ENCODE data around the gene ZSCAN20. TPM values are rescaled to one million over a fixed set of nuclear protein-coding genes. Genes with fewer than 3 reads are reported as not detected.
A peak's percentile ranks its signal among the peaks of the same experiment; 100 is the strongest.

Gene ZSCAN20
- total RNA-seq, 6 donors from 2014 or later, result 2.2 to 5.6 (median 4.8) TPM

GRCh38 chr1:33433509-33434362 lies 38.7 kb upstream of the ZSCAN20 start:
- ATAC-seq (ENCODE audit: low FRiP score in 2 of 2) (peak; percentile 65 to 75), DNase-seq (peak in 1 of 2 donors; percentile 57)
- peaks cover 14 to 35% (median 25%) of the 10 kb centered on the region in 4 donors for H3K4me1 ChIP-seq
- H3K36me3 ChIP-seq, result no peaks in the 10 kb centered on the region
- H3K27me3 ChIP-seq, result peaks cover 0 to 6% (median 0%) of the 10 kb centered on the region in 4 donors
- no peak for TF ChIP-seq POLR2A (IDR thresholded peaks at IDR 0.05)
- TF ChIP-seq CTCF (IDR thresholded peaks at IDR 0.05), result no peak
- peak; percentile 78 to 94 for TF ChIP-seq POLR2AphosphoS5 (IDR thresholded peaks at IDR 0.05)
- TF ChIP-seq EP300 (IDR thresholded peaks at IDR 0.05), result peak in 2 of 4 donors; percentile 40 to 78
- no peak overlapping the region for H3K4me3 ChIP-seq
- no peaks in the 10 kb centered on the region for H3K9me3 ChIP-seq
- peak overlapping the region in 3 of 4 donors; percentile 38 to 61 (median 43) for H3K27ac ChIP-seq
- 35 to 44% methylated on average over 3 of the region's 3 CpGs for WGBS, 2 donors

- WGBS, 2 donors, result 88 to 96% methylated on average over 1 of the region's 1 CpG
- Histone ChIP-seq H3K36me3 (no peaks in the 10 kb centered on the region), H3K27me3 (peaks cover 0 to 6% (median 0%) of the 10 kb centered on the region in 4 donors), H3K27ac (no peak overlapping the region), H3K4me3 (no peak overlapping the region), H3K9me3 (no peaks in the 10 kb centered on the region), H3K4me1 (peaks cover 12 to 34% (median 23%) of the 10 kb centered on the region in 4 donors)
- ATAC-seq (ENCODE audit: low FRiP score in 2 of 2), result no peak
- no peak for DNase-seq
- TF ChIP-seq POLR2AphosphoS5 (IDR thresholded peaks at IDR 0.05) (no peak), CTCF (IDR thresholded peaks at IDR 0.05) (no peak), EP300 (IDR thresholded peaks at IDR 0.05) (no peak), POLR2A (IDR thresholded peaks at IDR 0.05) (no peak)
Observed at GRCh38 chr1:33434363-33434750, 38.1 kb upstream of the ZSCAN20 start.

- no peak overlapping the region for H3K27ac ChIP-seq
- H3K4me3 ChIP-seq, result no peak overlapping the region
- 75 to 83% methylated on average over 4 of the region's 4 CpGs for WGBS, 2 donors
- no peaks in the 10 kb centered on the region for H3K36me3 ChIP-seq
- peaks cover 0 to 5% (median 0%) of the 10 kb centered on the region in 4 donors for H3K27me3 ChIP-seq
- H3K4me1 ChIP-seq, result peaks cover 5 to 25% (median 15%) of the 10 kb centered on the region in 4 donors
- ATAC-seq (ENCODE audit: low FRiP score in 2 of 2), result no peak
- H3K9me3 ChIP-seq, result no peaks in the 10 kb centered on the region
- DNase-seq, result no peak
- TF ChIP-seq CTCF (IDR thresholded peaks at IDR 0.05) (no peak), POLR2A (IDR thresholded peaks at IDR 0.05) (no peak), POLR2AphosphoS5 (IDR thresholded peaks at IDR 0.05) (no peak), EP300 (IDR thresholded peaks at IDR 0.05) (no peak)
Observed at GRCh38 chr1:33435096-33435820, 37.2 kb upstream of the ZSCAN20 start.

- Histone ChIP-seq H3K4me1 (peaks cover 0 to 13% (median 10%) of the 10 kb centered on the region in 4 donors), H3K9me3 (no peaks in the 10 kb centered on the region), H3K27ac (no peak overlapping the region), H3K36me3 (no peaks in the 10 kb centered on the region), H3K27me3 (no peaks in the 10 kb centered on the region), H3K4me3 (no peak overlapping the region)
- DNase-seq (no peak), ATAC-seq (ENCODE audit: low FRiP score in 2 of 2) (no peak)
- TF ChIP-seq CTCF (IDR thresholded peaks at IDR 0.05) (no peak), EP300 (IDR thresholded peaks at IDR 0.05) (no peak), POLR2A (IDR thresholded peaks at IDR 0.05) (no peak), POLR2AphosphoS5 (IDR thresholded peaks at IDR 0.05) (no peak)
- 83 to 84% methylated on average over 3 to 4 of the region's 4 CpGs for WGBS, 2 donors
Observed at GRCh38 chr1:33436557-33437285, 35.7 kb upstream of the ZSCAN20 start.
